ENCODE measurements around the gene WWC2.

WWC2 gene

GRCh38 chr4:183261953-183262775 lies 163.1 kb downstream of the WWC2 start:
- peak; percentile 71 to 79 for DNase-seq

DNA sequence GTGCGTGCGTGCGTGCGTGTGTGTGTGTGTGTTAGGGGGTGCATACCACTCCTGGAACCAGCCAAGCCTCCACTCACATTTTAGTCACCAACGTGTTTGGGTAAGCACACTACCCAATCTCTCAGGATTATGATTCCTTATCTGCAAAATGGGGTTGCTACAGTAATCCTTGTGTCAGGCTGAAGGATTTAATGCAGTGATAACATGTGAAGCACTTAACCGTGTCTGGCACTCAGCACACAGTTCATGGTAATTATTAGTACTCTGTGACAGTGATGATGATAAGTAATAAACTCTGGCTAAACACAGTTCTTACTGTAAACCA lies 163.7 kb downstream of the WWC2 start:
- no peak for DNase-seq

GRCh38 chr4:183263787-183264386 lies 164.8 kb downstream of the WWC2 start:
- DNase-seq: no peak

DNA sequence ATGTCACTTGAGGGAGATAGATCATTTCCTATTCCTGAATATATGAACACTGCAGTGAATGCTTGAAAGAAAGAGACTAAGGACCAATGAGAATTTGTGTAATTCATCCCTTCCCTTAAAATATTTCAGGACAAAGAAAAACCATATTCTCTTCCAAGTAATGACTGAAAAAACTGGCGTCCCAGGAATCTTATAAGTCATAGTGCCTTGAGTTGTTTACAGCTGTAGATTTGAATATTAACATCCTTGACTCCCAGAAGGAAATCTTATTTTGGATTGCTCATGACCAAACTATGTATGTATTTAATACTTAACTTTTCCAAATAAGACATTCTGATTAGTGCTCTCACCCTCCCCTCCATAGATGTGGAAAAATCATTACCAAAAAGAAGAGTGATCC lies 165.6 kb downstream of the WWC2 start:
- DNase-seq: no peak

- no peak for DNase-seq
Observed at GRCh38 chr4:183266371-183266770, 167.3 kb downstream of the WWC2 start.

DNA sequence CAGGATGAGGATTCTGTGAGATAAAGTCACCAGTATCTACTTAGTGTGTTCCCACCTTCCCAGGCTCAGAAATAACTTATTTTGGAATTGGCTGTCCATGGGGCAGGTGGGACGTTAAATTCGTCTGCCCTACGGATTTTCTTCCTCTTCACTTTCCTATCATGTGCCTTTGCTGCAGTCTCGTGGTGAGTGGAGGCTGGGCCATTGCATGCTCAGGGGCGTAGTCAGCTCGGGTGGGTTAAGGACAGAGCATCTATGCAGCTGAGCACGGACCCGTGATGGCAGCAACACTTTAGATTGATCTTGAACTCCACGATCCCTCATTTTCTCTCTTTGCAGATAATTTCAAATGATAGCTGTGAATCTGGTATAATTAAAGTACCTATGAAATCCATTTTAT lies 169.5 kb downstream of the WWC2 start:
- no peak for DNase-seq

DNA sequence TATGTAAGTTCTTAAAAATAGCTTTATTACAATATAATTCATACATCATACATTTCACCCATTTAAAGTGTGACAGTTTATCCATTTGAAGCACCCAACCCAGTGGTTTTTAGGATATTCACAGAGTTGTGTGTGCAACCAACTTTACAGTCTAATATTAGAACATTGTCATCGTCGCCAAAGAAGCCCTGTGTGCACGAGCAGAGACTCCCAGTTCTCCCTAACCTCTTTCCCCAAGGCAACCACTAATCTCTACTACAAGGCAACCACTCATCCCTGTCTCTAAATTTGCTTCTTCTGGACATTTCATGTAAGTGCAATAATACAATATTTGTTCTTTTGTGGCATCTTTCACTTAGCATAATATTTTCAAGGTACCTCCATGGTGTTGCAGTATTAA lies 173.3 kb downstream of the WWC2 start:
- no peak for DNase-seq

DNA sequence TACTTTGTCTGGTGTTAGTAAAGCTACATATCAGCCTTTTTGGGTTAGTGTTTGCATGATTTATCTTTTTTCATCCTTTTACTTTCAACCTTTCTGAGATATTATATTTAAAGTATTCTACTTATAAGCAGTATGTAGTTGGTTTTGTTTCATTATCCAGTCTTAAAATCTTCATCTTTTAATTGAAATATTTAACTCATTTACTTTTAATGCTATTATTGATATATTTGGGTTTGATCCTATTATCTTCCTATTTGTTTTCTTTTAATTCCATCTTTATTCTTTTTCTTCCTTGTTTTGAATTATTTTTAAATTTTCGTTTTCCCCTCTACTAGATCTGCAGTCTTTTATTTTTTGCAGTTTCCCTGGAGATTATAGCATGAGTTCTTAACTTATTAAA lies 177.0 kb downstream of the WWC2 start:
- DNase-seq: no peak

DNA sequence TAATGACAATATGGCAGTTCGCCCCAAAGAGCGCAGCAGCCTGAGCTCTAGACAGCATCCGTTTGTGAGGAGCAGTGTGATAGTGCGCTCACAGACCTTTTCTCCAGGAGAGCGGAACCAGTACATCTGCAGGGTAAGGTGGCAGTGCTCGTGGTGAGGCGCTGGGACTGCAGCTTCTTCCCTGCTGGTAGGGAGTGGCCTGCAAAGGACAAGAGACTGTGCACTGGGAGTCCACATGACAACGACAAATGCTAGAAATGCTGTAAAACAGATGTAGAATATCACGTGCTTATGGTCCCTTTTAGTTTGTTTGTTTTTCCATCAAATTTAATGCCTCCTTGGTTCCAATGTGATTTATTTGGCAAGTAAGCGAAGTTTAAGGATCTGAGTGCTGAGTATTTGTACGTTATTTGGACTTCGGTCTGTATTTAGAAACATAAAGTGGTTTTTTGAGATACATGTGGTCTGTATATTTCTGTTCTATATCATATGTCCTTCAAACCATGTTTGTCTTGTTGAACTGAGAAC lies 185.3 kb downstream of the WWC2 start:
- peak in 1 of 2 experiments; percentile 1 for DNase-seq

- no peak for DNase-seq
Observed at GRCh38 chr4:183284965-183285364, 185.9 kb downstream of the WWC2 start.

DNA sequence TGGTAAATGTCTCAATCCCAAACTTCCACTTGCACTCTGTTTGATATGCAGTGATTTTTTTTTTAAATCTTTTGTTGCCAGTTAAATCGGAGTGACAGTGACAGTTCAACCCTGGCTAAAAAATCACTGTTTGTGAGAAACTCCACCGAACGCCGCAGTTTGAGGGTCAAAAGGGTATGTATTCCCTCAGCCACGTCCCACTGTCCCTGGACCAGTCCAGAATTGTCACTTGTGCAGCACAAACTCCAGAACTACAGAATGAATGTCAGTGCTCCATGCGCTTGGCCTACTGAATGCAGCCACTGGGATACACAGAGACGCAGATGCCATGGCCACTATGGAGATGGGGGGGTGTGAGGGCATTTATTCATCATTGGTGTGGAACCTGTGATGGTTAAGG lies 186.8 kb downstream of the WWC2 start:
- no peak for DNase-seq

DNA sequence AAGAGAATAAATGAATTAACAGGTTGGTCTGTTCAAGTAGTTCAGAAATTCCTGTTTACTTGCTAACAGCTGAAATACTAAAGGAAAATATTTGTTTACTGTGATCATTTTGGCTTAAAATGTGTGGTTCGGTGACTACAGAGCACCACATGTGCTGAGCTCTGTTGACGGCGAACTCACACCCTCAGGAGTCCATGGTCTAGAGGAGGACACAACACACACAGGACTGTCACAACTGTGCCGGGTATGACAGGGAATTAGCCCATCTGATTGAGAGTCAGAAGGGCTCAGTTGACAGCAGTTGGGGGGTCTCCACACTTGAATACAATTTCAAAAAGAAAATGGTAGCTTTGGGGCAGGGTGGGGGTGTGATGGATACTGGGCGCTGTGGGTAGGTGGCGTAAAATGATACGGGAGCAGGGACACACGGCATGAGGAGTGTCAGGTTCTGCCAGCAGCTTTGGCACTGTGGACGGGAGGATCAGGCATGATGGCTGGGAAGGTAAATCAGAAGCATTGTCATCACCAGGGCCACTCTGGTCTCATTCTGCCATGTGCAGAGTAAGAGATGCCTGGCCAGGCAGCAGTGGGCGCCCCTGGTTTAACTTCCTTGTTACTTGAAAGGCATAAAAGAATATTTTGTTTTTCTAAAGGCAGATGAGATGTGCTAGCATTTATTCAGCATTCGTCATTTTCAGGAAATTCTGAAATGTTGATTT lies 187.7 kb downstream of the WWC2 start:
- no peak for DNase-seq

GRCh38 chr4:183287309-183287659 lies 188.2 kb downstream of the WWC2 start:
- no peak for DNase-seq

DNA sequence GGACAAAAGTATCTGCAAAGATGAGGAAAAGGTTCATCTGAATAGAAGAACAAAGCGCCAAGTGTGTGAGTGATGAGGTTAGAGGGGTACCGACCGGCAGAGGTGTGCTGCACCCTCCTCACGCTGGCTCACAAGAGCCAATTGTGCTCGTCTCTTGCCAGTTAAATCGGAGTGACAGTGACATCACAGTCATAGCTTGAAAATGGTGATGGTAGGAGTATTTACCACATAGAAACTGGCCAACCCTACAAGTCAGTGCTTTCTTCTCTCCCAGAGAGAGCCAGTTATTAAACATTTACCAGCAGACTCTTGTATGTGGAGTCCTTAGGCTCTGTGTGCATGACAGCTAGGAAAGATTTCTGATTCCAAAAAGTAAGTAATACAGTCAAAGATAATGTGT lies 188.6 kb downstream of the WWC2 start:
- no peak for DNase-seq

DNA sequence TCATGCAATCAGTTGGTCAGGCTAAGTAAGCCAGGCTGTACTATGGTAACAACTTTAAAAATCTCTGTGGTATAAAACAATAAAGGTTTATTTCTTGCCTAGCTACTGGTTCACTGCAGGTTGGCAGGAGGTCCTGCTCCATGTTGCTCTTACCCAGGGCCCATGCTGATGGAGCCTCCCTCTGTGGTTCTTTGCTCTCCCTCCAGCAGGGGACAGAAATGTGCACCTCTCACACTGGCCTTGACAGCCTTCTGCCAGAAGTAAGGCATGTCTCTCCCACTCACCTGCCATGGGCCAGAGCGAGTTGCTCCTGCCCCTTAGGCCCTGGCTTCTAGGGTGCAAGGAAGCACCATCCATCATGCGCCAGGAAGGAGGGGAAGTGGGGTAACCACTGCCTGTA lies 189.9 kb downstream of the WWC2 start:
- no peak for DNase-seq

GRCh38 chr4:183289688-183290087 lies 190.6 kb downstream of the WWC2 start:
- DNase-seq: no peak

DNA sequence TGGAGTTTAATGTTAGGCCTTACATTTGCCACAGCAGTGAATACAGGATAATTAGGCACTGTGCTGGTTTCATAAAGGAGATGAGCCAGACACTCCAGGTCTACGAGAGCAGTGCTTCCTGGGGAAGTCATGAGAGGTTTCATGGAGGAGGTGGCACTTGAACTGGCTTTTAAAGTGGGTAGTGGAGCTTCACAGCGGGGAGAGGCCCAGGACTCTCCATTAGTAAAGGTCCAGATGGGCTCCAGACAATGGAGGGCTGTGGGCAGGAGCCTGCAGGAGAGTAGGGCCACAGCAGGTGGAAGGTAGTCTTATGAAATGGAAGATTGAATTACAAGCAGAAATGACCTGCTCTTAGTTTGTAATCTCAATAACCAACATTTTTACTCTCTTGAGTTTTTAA lies 192.0 kb downstream of the WWC2 start:
- DNase-seq: no peak

DNA sequence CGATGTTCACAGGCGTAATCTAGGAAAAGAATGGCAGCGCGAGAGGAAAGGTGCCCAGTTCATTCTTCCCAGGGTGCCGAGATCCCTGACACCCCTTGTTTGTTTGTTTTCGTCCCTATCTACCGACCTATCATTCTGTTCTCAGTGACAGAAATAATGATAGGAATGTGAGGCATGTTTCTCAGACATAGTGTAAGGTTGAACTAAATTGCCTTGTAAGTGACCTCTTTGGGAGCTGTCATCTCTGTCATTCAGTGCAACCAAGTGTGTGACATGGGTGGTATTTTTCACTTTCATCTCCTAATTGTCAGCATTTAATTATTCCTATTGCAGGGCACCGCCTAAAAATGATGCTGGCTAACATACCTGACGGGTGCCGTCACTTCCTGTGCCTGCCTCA lies 196.7 kb downstream of the WWC2 start:
- DNase-seq: no peak

DNA sequence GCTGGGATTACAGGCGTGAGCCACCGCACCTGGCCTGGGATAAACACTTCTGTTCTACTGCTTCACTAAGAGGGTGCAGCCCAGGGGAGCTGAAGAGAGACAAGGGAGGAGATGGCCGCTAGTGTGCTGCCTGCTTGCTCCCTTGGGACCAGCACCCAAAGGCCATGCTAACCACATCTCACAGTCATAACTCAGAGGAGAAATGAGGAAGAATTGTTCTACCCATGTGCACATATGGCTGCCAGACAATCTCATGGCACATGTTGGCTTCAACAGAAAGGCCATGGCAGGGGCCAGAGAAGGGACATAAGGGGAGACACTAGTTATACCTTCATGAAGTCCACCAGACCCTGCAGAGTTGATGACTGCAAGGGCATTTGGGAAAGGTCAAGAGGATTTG lies 198.6 kb downstream of the WWC2 start:
- DNase-seq: no peak

- no peak for DNase-seq
Observed at GRCh38 chr4:183299464-183299863, 200.4 kb downstream of the WWC2 start.

GRCh38 chr4:183300070-183300469 lies 201.0 kb downstream of the WWC2 start:
- DNase-seq: no peak

DNA sequence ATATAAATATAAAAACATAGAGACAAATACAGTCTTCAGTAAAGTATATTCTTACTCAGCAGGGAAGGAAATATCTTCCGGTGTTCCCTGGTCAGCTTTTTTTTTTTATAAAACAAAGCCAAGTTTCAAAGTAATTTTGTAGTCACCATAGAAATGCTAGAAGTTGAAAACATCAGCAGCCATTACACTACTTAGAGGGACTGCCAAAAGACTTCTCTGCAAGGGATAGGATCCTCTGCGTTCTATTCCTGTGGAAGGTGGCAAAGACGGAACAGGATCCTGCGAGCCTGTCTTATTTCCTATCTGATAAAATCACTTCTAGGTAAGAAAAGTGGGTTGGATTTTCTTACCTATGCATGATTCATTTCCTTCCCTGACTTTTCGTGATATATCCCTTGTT lies 201.6 kb downstream of the WWC2 start:
- DNase-seq: no peak

DNA sequence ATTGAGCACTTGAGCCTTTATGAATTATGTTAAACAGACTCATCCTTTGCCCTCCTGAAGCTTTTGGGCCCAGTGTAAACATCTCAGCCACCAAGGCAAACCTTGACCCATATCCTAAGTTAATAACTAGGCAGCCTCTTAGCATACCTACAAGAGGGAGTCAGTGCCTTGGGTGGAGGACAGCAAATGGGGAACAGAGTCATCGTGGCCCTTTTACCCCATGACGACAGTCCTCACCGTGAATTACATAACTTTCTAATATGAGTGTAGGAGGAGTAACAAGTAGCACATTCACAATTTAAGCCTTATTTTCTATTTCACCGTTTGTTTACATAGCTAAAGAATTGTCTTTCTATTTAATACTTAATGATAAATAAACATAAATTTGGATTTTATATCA lies 204.2 kb downstream of the WWC2 start:
- DNase-seq: no peak

GRCh38 chr4:183304067-183304466 lies 205.0 kb downstream of the WWC2 start:
- DNase-seq: no peak
